SK-N-SH treated with all-trans-retinoic acid at 6 μM for 48 hours (cell line): ENCODE measurements around the gene ASB2.

Experiments
- ATAC-seq: fragments of 200-7000 bp; cut with Tn5 transposase; 3 replicates; pipeline ENCODE4 v1.9.1; 2020; ENCODE audit warnings: mild to moderate bottlenecking, moderate library complexity
- ARNTL ChIP-seq: fragments of 450-650 bp; formaldehyde crosslinking; IDR thresholded peaks from 2 replicates; pipeline ENCODE4 v1.5.0; 2020; ENCODE audit warnings: low read depth, mild to moderate bottlenecking, moderate library complexity, borderline replicate concordance
- BACH2 ChIP-seq: fragments of 250-450 bp; sonication (Bioruptor Pico); IDR thresholded peaks from 2 replicates; pipeline ENCODE4 v1.9.0; 2021; ENCODE audit warnings: mild to moderate bottlenecking, borderline replicate concordance
- CREB5 ChIP-seq: fragments of 250-450 bp; sonication (Bioruptor Pico); IDR thresholded peaks from 2 replicates; pipeline ENCODE4 v1.5.1; 2020; ENCODE audit warnings: low read depth, mild to moderate bottlenecking, moderate library complexity
- CSDC2 ChIP-seq: fragments of 250-450 bp; sonication (Bioruptor Pico); IDR thresholded peaks from 2 replicates; pipeline ENCODE4 v1.5.0; 2020; ENCODE audit warnings: mild to moderate bottlenecking, moderate library complexity
- CSRNP3 ChIP-seq: fragments of 250-450 bp; sonication (Bioruptor Pico); IDR thresholded peaks from 2 replicates; pipeline ENCODE4 v1.5.1; 2021; ENCODE audit warnings: mild to moderate bottlenecking, moderate library complexity
- ESRRG ChIP-seq: fragments of 250-450 bp; sonication (Bioruptor Pico); IDR thresholded peaks from 2 replicates; pipeline ENCODE4 v1.6.1; 2021; ENCODE audit warnings: mild to moderate bottlenecking
- GLIS3 ChIP-seq: fragments of 250-450 bp; sonication (Bioruptor Pico); IDR thresholded peaks from 2 replicates; pipeline ENCODE4 v1.5.0; 2020; ENCODE audit warnings: mild to moderate bottlenecking, moderate library complexity
- ISL1 ChIP-seq: fragments of 250-450 bp; sonication (Bioruptor Pico); IDR thresholded peaks from 2 replicates; pipeline ENCODE4 v2.1.2; 2022; ENCODE audit warnings: mild to moderate bottlenecking, moderate library complexity
- OSR1 ChIP-seq: fragments of 250-450 bp; sonication (Bioruptor Pico); IDR thresholded peaks from 2 replicates; pipeline ENCODE4 v1.8.0; 2022; ENCODE audit warnings: moderate library complexity, mild to moderate bottlenecking, inconsistent platforms
- PATZ1 ChIP-seq: fragments of 250-450 bp; sonication (Bioruptor Pico); IDR thresholded peaks from 2 replicates; pipeline ENCODE4 v1.8.0; 2020; ENCODE audit warnings: mild to moderate bottlenecking, moderate library complexity, borderline replicate concordance
- POU6F1 ChIP-seq: fragments of 250-450 bp; sonication (Bioruptor Pico); IDR thresholded peaks from 2 replicates; pipeline ENCODE4 v1.8.0; 2021; ENCODE audit warnings: low read depth, mild to moderate bottlenecking, moderate library complexity, borderline replicate concordance
- PPARA ChIP-seq: fragments of 250-450 bp; sonication (Bioruptor Pico); IDR thresholded peaks from 2 replicates; pipeline ENCODE4 v1.5.0; 2020; ENCODE audit warnings: mild to moderate bottlenecking, borderline replicate concordance
- RARB ChIP-seq: fragments of 250-450 bp; sonication (Bioruptor Pico); IDR thresholded peaks from 2 replicates; pipeline ENCODE4 v1.8.0; 2021; ENCODE audit warnings: mild to moderate bottlenecking, moderate library complexity
- SNAI2 ChIP-seq: fragments of 250-450 bp; sonication (Bioruptor Pico); IDR thresholded peaks from 2 replicates; pipeline ENCODE4 v1.5.0; 2020; ENCODE audit warnings: mild to moderate bottlenecking, moderate library complexity
- TCF4 ChIP-seq: fragments of 250-450 bp; sonication (Bioruptor Pico); IDR thresholded peaks from 2 replicates; pipeline ENCODE4 v1.8.0; 2021; ENCODE audit warnings: mild to moderate bottlenecking, moderate library complexity, borderline replicate concordance
- TOX ChIP-seq: fragments of 250-450 bp; sonication (Bioruptor Pico); IDR thresholded peaks from 2 replicates; pipeline ENCODE4 v1.8.0; 2021; ENCODE audit warnings: mild to moderate bottlenecking, moderate library complexity, borderline replicate concordance
- TSHZ2 ChIP-seq: fragments of 250-450 bp; sonication (Bioruptor Pico); IDR thresholded peaks from 2 replicates; pipeline ENCODE4 v1.5.0; 2020; ENCODE audit warnings: mild to moderate bottlenecking, moderate library complexity
- ZC3H10 ChIP-seq: fragments of 250-450 bp; sonication (Bioruptor Pico); IDR thresholded peaks from 2 replicates; pipeline ENCODE4 v1.5.1; 2021; ENCODE audit warnings: mild to moderate bottlenecking, moderate library complexity
- ZFP3 ChIP-seq: fragments of 250-450 bp; sonication (Bioruptor Pico); IDR thresholded peaks from 2 replicates; pipeline ENCODE4 v1.5.0; 2020; ENCODE audit warnings: mild to moderate bottlenecking, moderate library complexity
- ZFP30 ChIP-seq: fragments of 450-650 bp; formaldehyde crosslinking; IDR thresholded peaks from 2 replicates; pipeline ENCODE4 v1.5.0; 2022; ENCODE audit warnings: mild to moderate bottlenecking, moderate library complexity
- ZNF565 ChIP-seq: fragments of 450-650 bp; formaldehyde crosslinking; conservative IDR thresholded peaks from 2 replicates; pipeline ENCODE4 v1.5.0; 2020; ENCODE audit warnings: low read depth, mild to moderate bottlenecking, moderate library complexity
- ZNF70 ChIP-seq: fragments of 450-650 bp; formaldehyde crosslinking; IDR thresholded peaks from 2 replicates; pipeline ENCODE4 v1.5.0; 2020; ENCODE audit warnings: mild to moderate bottlenecking, moderate library complexity
- ZNF8 ChIP-seq: fragments of 450-650 bp; formaldehyde crosslinking; IDR thresholded peaks from 2 replicates; pipeline ENCODE4 v1.5.0; 2020; ENCODE audit warnings: mild to moderate bottlenecking, moderate library complexity

The ASB2 gene

GRCh38 chr14:94005324-94006073 is 29.1 kb upstream of the ASB2 start:
- ATAC-seq, result no peak
- no peak for TF ChIP-seq GLIS3
- TF ChIP-seq ZC3H10 (CRISPR knock-in tag), result no peak
- no peak for TF ChIP-seq RARB (CRISPR knock-in tag)
- no peak for TF ChIP-seq ESRRG (CRISPR knock-in tag)
- TF ChIP-seq OSR1 (CRISPR knock-in tag), result no peak
- no peak for TF ChIP-seq BACH2 (CRISPR knock-in tag)
- no peak for TF ChIP-seq ZNF70
- TF ChIP-seq ARNTL (CRISPR knock-in tag), result no peak
- no peak for TF ChIP-seq SNAI2 (CRISPR knock-in tag)
- no peak for TF ChIP-seq CREB5
- TF ChIP-seq CSRNP3 (CRISPR knock-in tag), result no peak
- TF ChIP-seq ZFP3 (CRISPR knock-in tag), result no peak
- TF ChIP-seq CSDC2, result no peak
- no peak for TF ChIP-seq PPARA (CRISPR knock-in tag)
- no peak for TF ChIP-seq PATZ1 (CRISPR knock-in tag)
- no peak for TF ChIP-seq TCF4 (CRISPR knock-in tag)
- TF ChIP-seq POU6F1 (CRISPR knock-in tag), result no peak
- TF ChIP-seq TOX (CRISPR knock-in tag), result no peak

GRCh38 chr14:94004015-94004414 is 27.6 kb upstream of the ASB2 start:
- no peak for ATAC-seq
- TF ChIP-seq TOX (CRISPR knock-in tag), result no peak
- TF ChIP-seq SNAI2 (CRISPR knock-in tag), result no peak
- TF ChIP-seq ESRRG (CRISPR knock-in tag), result no peak
- no peak for TF ChIP-seq CSDC2
- TF ChIP-seq OSR1 (CRISPR knock-in tag), result no peak

- TF ChIP-seq TOX (CRISPR knock-in tag), result no peak
- TF ChIP-seq ZC3H10 (CRISPR knock-in tag), result no peak
- no peak for TF ChIP-seq ZNF8 (CRISPR knock-in tag)
- TF ChIP-seq ISL1 (CRISPR knock-in tag), result no peak
- no peak for TF ChIP-seq TSHZ2 (CRISPR knock-in tag)
- TF ChIP-seq GLIS3, result no peak
- no peak for TF ChIP-seq PATZ1 (CRISPR knock-in tag)
- TF ChIP-seq PPARA (CRISPR knock-in tag), result no peak
- TF ChIP-seq ZNF565, result no peak
- TF ChIP-seq BACH2 (CRISPR knock-in tag), result no peak
- no peak for TF ChIP-seq ZFP30 (CRISPR knock-in tag)
- TF ChIP-seq TCF4 (CRISPR knock-in tag), result no peak
- TF ChIP-seq CREB5, result no peak
- ATAC-seq, result no peak
Observed at GRCh38 chr14:94003397-94003796, 27.0 kb upstream of the ASB2 start.
